H7 (cell line): ENCODE measurements around the gene CPSF7. TPM values are rescaled to one million over a fixed set of nuclear protein-coding genes. Genes with fewer than 3 reads are reported as not detected.

ENCODE experiments used
- DNase-seq: peaks from one replicate; pipeline ENCODE4 v3.0.0; 2012
- H3K27me3 ChIP-seq: 2 replicates; pipeline ENCODE4 v1.6.0; 2011; ENCODE audit warnings: mild to moderate bottlenecking, low read length; ENCODE audit not compliant: control insufficient read depth, insufficient read depth
- H3K36me3 ChIP-seq: replicated peaks from 2 replicates; pipeline ENCODE4 v1.5.1; 2011; ENCODE audit warnings: low read length; ENCODE audit not compliant: control insufficient read depth, insufficient read depth
- H3K4me3 ChIP-seq: 2 replicates; pipeline ENCODE4 v1.5.1; 2011; ENCODE audit warnings: low read depth, mild to moderate bottlenecking, control low read depth, low read length, moderate library complexity; ENCODE audit not compliant: insufficient read depth
- total RNA-seq: library from RNA; depleted of rRNA; stranded (reverse); fragments of >200 nt; shearing (Covaris generic); gene quantifications from 2 replicates; pipeline ENCODE4 v1.2.3, GENCODE V29; 2014; rRNA removed

The CPSF7 gene
- total RNA-seq, 1 experiment from 2014 or later, result 42.6 TPM

GRCh38 chr11:61362542-61362875 is 67.3 kb downstream of the CPSF7 start:
- peak; percentile 63 for DNase-seq
- peaks cover 22% of the 10 kb centered on the region for H3K36me3 ChIP-seq
- no peaks in the 10 kb centered on the region for H3K27me3 ChIP-seq
- H3K4me3 ChIP-seq, result peak overlapping the region; percentile 93

GRCh38 chr11:61361741-61362541 is 67.8 kb downstream of the CPSF7 start, which contains the start of the genes CYB561A3 and TMEM138:
Gene CYB561A3, minus strand, starts transcription at chr11:61361882. Its CDS starts 5,169 bp downstream, at chr11:61356713.
Gene TMEM138, plus strand, starts transcription at chr11:61362374. Its CDS starts 2,017 bp downstream, at chr11:61364391.
- Histone ChIP-seq H3K36me3 (peaks cover 19% of the 10 kb centered on the region), H3K27me3 (no peaks in the 10 kb centered on the region), H3K4me3 (peak within 1 kb of the TSS; percentile 93)
- peak; percentile 98 for DNase-seq

GRCh38 chr11:61361237-61361740 is 68.5 kb downstream of the CPSF7 start:
- H3K4me3 ChIP-seq, result peak overlapping the region; percentile 93
- no peak for DNase-seq
- peaks cover 14% of the 10 kb centered on the region for H3K36me3 ChIP-seq
- no peaks in the 10 kb centered on the region for H3K27me3 ChIP-seq

- Histone ChIP-seq H3K36me3 (peaks cover 6% of the 10 kb centered on the region), H3K4me3 (no peak overlapping the region), H3K27me3 (no peaks in the 10 kb centered on the region)
- no peak for DNase-seq
Measured at GRCh38 chr11:61359516-61359915, 70.3 kb downstream of the CPSF7 start.

GRCh38 chr11:61358566-61358965 is 71.2 kb downstream of the CPSF7 start:
- H3K36me3 ChIP-seq, result peaks cover 1% of the 10 kb centered on the region; the same call in 1 of the 2 replicates
- no peak for DNase-seq
- no peak overlapping the region for H3K4me3 ChIP-seq
- H3K27me3 ChIP-seq, result no peaks in the 10 kb centered on the region

- no peak for DNase-seq
- Histone ChIP-seq H3K4me3 (no peak overlapping the region), H3K36me3 (no peaks in the 10 kb centered on the region), H3K27me3 (no peaks in the 10 kb centered on the region)
Measured at GRCh38 chr11:61357894-61358239, 71.9 kb downstream of the CPSF7 start.

GRCh38 chr11:61357233-61357893 is 72.4 kb downstream of the CPSF7 start:
- no peaks in the 10 kb centered on the region for H3K36me3 ChIP-seq
- DNase-seq, result no peak
- no peak overlapping the region for H3K4me3 ChIP-seq
- no peaks in the 10 kb centered on the region for H3K27me3 ChIP-seq

- H3K36me3 ChIP-seq, result no peaks in the 10 kb centered on the region
- DNase-seq, result no peak
- no peak overlapping the region for H3K4me3 ChIP-seq
- no peaks in the 10 kb centered on the region for H3K27me3 ChIP-seq
Measured at GRCh38 chr11:61356706-61357105, 73.1 kb downstream of the CPSF7 start.

- no peaks in the 10 kb centered on the region for H3K27me3 ChIP-seq
- DNase-seq, result no peak
- H3K36me3 ChIP-seq, result no peaks in the 10 kb centered on the region; the same call in 1 of the 2 replicates
- no peak overlapping the region for H3K4me3 ChIP-seq
Measured at GRCh38 chr11:61354208-61354607, 75.6 kb downstream of the CPSF7 start.

- Histone ChIP-seq H3K27me3 (no peaks in the 10 kb centered on the region), H3K36me3 (no peaks in the 10 kb centered on the region; the same call in 1 of the 2 replicates)
Measured at GRCh38 chr11:61353131-61354067, 76.4 kb downstream of the CPSF7 start.

More at GRCh38 chr11:61353131-61354067, 76.4 kb downstream of the CPSF7 start:
- DNase-seq, result no peak
- H3K4me3 ChIP-seq, result no peak overlapping the region

Other genes with a start within 250 kb of the CPSF7 start
- not detected in 2 replicates for gene PGA3, start 226.5 kb downstream of the CPSF7 start, total RNA-seq
- 0.22 and 1.3 TPM in 2 replicates for gene PGA4, start 207.6 kb downstream of the CPSF7 start, total RNA-seq
- 0.69 and 1.5 TPM in 2 replicates for gene PGA5, start 188.8 kb downstream of the CPSF7 start, total RNA-seq
- gene VWCE, start 134.7 kb downstream of the CPSF7 start, total RNA-seq, result 0.85 and 1.1 TPM in 2 replicates
- gene DDB1, start 96.9 kb downstream of the CPSF7 start, total RNA-seq, result 256 and 260 TPM in 2 replicates
- 84.5 and 102 TPM in 2 replicates for gene TKFC, start 96.7 kb downstream of the CPSF7 start, total RNA-seq
- 12.3 and 16.2 TPM in 2 replicates for gene CYB561A3, start 68.1 kb downstream of the CPSF7 start, total RNA-seq
- gene TMEM138, start 67.6 kb downstream of the CPSF7 start, total RNA-seq, result 23.9 and 33.9 TPM in 2 replicates
- 22.7 and 28.2 TPM in 2 replicates for gene TMEM216, start 37.4 kb downstream of the CPSF7 start, total RNA-seq
- gene SDHAF2, start 149 bp upstream of the CPSF7 start, total RNA-seq, result 31.3 and 48.6 TPM in 2 replicates
- 2.5 and 2.6 TPM in 2 replicates for gene LRRC10B, start 78.8 kb upstream of the CPSF7 start, total RNA-seq
- gene SYT7, start 151.1 kb upstream of the CPSF7 start, total RNA-seq, result 3.6 and 4.8 TPM in 2 replicates